ENCODE measurements around the gene BHLHE40. TPM values are rescaled to one million over a fixed set of nuclear protein-coding genes. Genes with fewer than 3 reads are reported as not detected.

Gene BHLHE40
- total and polyA plus RNA-seq, 2 of the 13 experiments (the other 11 are each of a cell fraction or from before 2014, with no cell fraction given) = 1.8 to 51.0 TPM

- TF ChIP-seq SP1 (IDR thresholded peaks at IDR 0.05) (no peak), SP1 (CRISPR knock-in tag; IDR thresholded peaks at IDR 0.05) (peak; percentile 65; the same call in 1 of the 2 replicates), MAX (IDR thresholded peaks at IDR 0.05) (no peak), ZNF629 (CRISPR knock-in tag; conservative IDR thresholded peaks at IDR 0.05) (0 out of 2 replicates have a peak, but pooled peaks have one; percentile 8), ZNF549 (CRISPR knock-in tag; IDR thresholded peaks at IDR 0.05) (no peak), ZNF609 (CRISPR knock-in tag; IDR thresholded peaks at IDR 0.05; ENCODE audit: borderline replicate concordance) (peak; percentile 100), PAX8 (CRISPR knock-in tag; IDR thresholded peaks at IDR 0.05; ENCODE audit: borderline replicate concordance) (no peak), ZNF607 (CRISPR knock-in tag; IDR thresholded peaks at IDR 0.05; ENCODE audit: borderline replicate concordance) (peak; percentile 99), ZSCAN31 (CRISPR knock-in tag; IDR thresholded peaks at IDR 0.05; ENCODE audit: low read depth) (peak; percentile 99), ZNF256 (CRISPR knock-in tag; conservative IDR thresholded peaks at IDR 0.05) (no peak), THAP11 (CRISPR knock-in tag; IDR thresholded peaks at IDR 0.05) (peak; percentile 85), STAT5B (CRISPR knock-in tag; IDR thresholded peaks at IDR 0.05) (0 out of 2 replicates have a peak, but pooled peaks have one; percentile 69), NFATC3 (CRISPR knock-in tag; IDR thresholded peaks at IDR 0.05) (0 out of 2 replicates have a peak, but pooled peaks have one; percentile 75), LBX2 (CRISPR knock-in tag; IDR thresholded peaks at IDR 0.05; ENCODE audit: borderline replicate concordance) (peak; percentile 75; the same call in 1 of the 2 replicates), PHF5A (CRISPR knock-in tag; IDR thresholded peaks at IDR 0.05; ENCODE audit: low read depth, unreplicated experiment) (peak; percentile 52), SYNCRIP (IDR thresholded peaks at IDR 0.05; ENCODE audit: insufficient read depth, low read depth, low read length) (no peak), ZNF383 (CRISPR knock-in tag; IDR thresholded peaks at IDR 0.05; ENCODE audit: borderline replicate concordance) (no peak), ZNF546 (CRISPR knock-in tag; conservative IDR thresholded peaks at IDR 0.05) (peak; percentile 83; the same call in 1 of the 2 replicates), NONO (IDR thresholded peaks at IDR 0.05) (no peak), NONO (CRISPR knock-in tag; conservative IDR thresholded peaks at IDR 0.05) (peak; percentile 95), CSRNP1 (CRISPR knock-in tag; IDR thresholded peaks at IDR 0.05) (peak; percentile 96), ZNF431 (CRISPR knock-in tag; IDR thresholded peaks at IDR 0.05; ENCODE audit: borderline replicate concordance, low read depth) (peak; percentile 96), IKZF1 (IDR thresholded peaks at IDR 0.05) (no peak)
These were observed 7.7 kb downstream of the BHLHE40 start (continued) for GRCh38 chr3:4986782-4987537.
